Cardiac fibroblast (primary cell): ENCODE data around the gene AP1S3.
"Not testable (repeated sequence)": the region's sequence is repeated elsewhere in the genome, so short reads cannot be mapped to it uniquely, and the experiment has no call there.

Source experiments
- DNase-seq, 2 donors: peaks; one replicate each; pipeline versions ENCODE4 v3.0.0 to v3.0.0-alpha.2; 2010; ENCODE audit warnings: low read depth in 2 of 2
- H3K4me3 ChIP-seq, 2 donors: replicated peaks in 1 of 2; 1 replicate in 1 of 2; 2 replicates in 1 of 2; pipeline ENCODE4 v1.5.1; 2011; ENCODE audit warnings: low read depth in 2 of 2, low read length in 2 of 2, mild to moderate bottlenecking in 2 of 2, moderate library complexity in 1 of 2
- TF ChIP-seq, protein P1 (sequence below): IDR thresholded peaks from one replicate; pipeline ENCODE4 v1.5.1; 2011; ENCODE audit warnings: low read depth, mild to moderate bottlenecking, low read length, inconsistent platforms

Gene AP1S3

DNA sequence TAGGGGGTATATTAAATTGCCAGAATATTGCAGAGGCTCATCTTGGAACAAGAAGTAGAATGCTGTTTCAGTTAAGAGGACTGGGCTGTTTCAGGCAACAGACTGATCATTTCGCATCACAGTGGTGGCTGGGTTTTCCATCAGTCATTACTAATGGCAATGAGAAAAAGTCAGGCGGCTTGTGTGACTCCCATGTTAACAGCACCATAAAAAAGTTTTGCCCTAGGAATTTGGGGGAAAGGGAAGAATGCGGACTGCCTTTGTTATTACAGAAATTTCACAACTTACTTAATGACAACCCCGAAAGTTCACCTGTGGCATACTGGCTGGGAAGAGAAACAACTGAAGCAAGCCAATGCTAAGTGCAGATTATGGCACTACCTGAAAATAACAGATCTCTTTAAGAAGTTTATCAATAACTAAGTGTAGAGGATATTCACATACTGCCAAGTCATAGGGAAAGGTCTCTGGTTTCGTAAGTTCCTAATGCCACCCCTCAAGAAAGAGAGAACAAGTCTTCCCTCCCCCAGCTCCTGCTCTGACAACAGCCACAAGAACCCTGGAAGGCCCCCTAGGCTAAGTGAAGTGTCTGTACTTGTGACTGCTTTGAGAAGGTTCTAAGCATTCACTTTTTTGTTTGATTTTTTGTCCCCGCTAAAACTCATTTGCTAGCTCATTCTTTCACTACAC, 40.5 kb upstream of the AP1S3 start:
- TF ChIP-seq, protein P1, sequence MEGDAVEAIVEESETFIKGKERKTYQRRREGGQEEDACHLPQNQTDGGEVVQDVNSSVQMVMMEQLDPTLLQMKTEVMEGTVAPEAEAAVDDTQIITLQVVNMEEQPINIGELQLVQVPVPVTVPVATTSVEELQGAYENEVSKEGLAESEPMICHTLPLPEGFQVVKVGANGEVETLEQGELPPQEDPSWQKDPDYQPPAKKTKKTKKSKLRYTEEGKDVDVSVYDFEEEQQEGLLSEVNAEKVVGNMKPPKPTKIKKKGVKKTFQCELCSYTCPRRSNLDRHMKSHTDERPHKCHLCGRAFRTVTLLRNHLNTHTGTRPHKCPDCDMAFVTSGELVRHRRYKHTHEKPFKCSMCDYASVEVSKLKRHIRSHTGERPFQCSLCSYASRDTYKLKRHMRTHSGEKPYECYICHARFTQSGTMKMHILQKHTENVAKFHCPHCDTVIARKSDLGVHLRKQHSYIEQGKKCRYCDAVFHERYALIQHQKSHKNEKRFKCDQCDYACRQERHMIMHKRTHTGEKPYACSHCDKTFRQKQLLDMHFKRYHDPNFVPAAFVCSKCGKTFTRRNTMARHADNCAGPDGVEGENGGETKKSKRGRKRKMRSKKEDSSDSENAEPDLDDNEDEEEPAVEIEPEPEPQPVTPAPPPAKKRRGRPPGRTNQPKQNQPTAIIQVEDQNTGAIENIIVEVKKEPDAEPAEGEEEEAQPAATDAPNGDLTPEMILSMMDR: no peak
- DNase-seq: no peak
- H3K4me3 ChIP-seq: no peak overlapping the region

DNA sequence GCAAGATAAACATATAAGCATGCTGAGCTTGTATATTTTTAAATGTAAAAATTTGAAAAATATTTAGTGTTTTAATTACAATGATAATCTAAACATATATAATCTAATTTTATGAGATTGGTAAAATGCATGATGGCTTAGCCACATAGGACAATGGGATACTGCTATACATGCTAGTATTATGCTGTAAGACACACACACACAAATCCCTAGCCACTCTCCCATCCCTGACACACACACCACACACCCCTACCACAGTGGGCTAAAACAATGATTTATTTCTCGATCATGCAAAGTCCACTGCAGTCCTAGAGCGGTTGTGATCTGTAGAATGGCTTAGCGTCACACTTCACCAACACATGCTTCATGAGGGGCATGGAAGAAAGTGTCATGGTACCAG, 36.3 kb upstream of the AP1S3 start:
- TF ChIP-seq, protein P1: no peak
- no peak for DNase-seq
- H3K4me3 ChIP-seq: no peak overlapping the region

DNA sequence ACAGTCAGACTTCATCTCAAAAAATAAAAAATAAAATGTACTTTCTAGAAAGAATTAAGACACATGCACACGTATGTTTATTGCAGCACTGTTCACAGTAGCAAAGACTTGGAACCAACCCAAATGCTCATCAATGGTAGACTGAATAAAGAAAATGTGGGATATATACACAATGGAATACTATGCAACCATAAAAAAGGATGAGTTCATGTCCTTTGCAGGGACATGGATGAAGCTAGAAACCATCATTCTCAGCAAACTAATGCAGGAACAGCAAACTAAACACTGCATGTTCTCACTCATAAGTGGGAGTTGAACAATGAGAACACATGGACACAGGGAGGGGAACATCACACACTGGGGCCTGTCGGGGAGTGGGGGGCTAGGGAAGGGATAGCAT, 35.4 kb upstream of the AP1S3 start:
- DNase-seq, H3K4me3 ChIP-seq: not testable (repeated sequence)

DNA sequence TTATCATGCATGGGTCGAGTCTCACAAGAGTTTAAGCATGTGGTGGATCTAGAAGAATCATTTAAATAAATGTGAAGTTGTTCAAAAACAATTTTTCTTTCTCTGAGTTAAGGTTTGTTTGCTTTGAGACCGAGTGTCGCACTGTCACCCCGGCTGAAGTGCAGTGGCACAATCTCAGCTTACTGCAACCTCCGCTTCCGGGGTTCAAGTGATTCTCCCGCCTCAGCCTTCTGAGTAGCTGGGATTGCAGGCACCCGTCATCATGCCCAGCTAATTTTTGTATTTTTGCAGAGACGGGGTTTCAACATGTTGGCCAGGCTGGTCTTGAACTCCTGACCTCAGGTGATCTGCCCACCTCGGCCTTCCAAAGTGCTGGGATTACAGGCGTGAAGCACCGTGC, 34.3 kb upstream of the AP1S3 start:
- not testable (repeated sequence) for DNase-seq, H3K4me3 ChIP-seq

DNA sequence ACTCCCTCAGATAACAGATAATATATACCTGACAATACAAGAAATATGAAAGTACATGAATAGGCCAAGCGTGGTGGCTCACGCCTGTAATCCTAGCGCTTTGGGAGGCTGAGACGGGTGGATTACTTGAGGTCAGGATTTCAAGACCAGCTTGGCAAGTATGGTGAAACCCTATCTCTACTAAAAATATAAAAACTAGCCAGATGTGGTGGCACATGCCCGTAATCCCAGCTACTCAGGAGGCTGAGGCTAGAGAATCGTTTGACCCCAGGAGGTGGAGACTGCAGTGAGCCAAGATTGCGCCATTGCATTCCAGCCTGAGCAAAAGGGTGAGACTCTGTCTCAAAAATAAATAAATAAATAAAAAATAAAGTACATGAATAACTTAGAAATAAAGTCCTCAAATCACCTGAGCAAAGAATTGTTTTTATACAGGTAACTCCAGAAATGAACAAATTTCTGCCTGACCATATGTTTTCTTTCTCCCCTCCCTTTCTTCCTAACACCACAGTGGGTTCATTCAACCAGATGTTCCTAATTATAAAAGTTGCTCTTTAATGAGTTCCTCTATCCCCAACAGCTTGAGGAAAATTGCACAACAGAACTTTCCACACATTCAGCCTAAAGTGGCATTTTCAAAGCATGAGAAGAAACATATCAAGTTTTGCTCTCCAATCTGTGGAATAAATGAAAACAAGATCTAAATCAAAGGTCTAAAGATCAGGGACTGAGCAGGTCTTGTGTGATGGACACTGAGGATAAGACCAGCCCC, 33.6 kb upstream of the AP1S3 start:
- TF ChIP-seq, protein P1: no peak
- H3K4me3 ChIP-seq: no peak overlapping the region
- peak in 1 of 2 donors; percentile 33 for DNase-seq

DNA sequence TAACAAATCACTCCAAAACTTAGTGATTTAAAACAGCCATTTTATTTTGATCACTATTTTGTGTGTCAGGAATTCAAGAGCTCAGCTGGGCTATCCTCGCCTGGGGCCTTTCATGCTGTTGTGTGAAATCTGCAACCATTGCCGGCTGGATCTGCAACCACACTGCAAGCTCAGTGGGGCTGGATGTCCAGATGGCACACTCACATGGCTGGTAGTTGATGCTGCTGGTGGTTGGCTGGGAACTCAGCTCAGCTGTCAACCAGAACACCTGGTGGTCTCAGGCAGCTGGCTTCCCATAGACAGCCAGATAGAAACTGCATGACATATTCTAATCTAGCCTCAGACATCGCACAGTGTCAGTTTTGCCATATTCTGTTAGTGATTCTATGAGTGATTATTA, 30.6 kb upstream of the AP1S3 start:
- TF ChIP-seq, protein P1: no peak
- no peak for DNase-seq
- no peak overlapping the region for H3K4me3 ChIP-seq

DNA sequence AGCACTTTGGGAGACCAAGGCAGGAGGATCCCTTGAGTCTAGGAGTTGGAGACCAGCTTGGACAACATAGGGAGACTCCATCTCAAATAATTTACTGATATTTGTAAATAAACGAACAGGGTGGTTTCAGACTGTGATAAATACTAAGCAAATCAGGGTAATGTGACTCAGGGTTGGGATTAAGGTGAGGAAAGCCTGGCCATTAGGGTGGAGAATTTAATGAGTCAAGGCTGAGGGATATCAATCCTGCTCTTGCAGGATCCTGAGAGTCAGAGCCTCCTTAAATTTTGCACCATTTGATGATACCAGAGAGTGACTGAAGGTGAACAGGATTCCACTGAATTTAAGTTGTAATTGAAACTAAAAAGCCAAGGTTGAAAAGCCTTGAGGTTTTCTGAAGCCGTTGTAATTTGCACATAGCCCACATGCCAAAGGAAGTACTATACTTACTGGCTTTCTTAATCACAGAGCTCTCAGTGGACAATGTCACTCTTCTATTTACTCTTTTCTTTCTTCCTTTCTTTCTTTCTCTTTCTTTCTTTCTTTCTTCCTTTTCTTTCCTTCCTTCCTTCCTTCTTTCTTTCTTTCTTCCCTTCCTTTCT, 28.6 kb upstream of the AP1S3 start:
- H3K4me3 ChIP-seq: no peak overlapping the region
- TF ChIP-seq, protein P1: no peak
- no peak for DNase-seq
